Stimulated activated CD4-positive, alpha-beta T cell treated with anti-CD3 and anti-CD28 coated beads, Interleukin-4, amount 100 ng/mL, for 48 hours (primary cell): Measurements from ENCODE around the gene SLC12A7.
A peak's percentile ranks its signal among the peaks of the same experiment; 100 is the strongest.
"Not testable (repeated sequence)": the region's sequence is repeated elsewhere in the genome, so short reads cannot be mapped to it uniquely, and the experiment has no call there.

ENCODE experiments used
- DNase-seq, 2 donors: peaks; one replicate each; pipeline ENCODE4 v3.0.0-alpha.2; 2020; ENCODE audit warnings: low read depth in 2 of 2

The SLC12A7 gene

GRCh38 chr5:1007681-1008450 lies 104.0 kb downstream of the SLC12A7 start:
- DNase-seq: no peak

- no peak for DNase-seq
Measured at GRCh38 chr5:1007221-1007680, 104.6 kb downstream of the SLC12A7 start.

- no peak for DNase-seq
Measured at GRCh38 chr5:1006656-1007071, 105.2 kb downstream of the SLC12A7 start.

- no peak for DNase-seq
Measured at GRCh38 chr5:1005904-1006655, 105.8 kb downstream of the SLC12A7 start.

GRCh38 chr5:1005249-1005851 lies 106.5 kb downstream of the SLC12A7 start:
- no peak for DNase-seq

- peak in 1 of 2 donors; percentile 32 for DNase-seq
Measured at GRCh38 chr5:1004461-1005248, 107.2 kb downstream of the SLC12A7 start.

- DNase-seq: no peak
Measured at GRCh38 chr5:1003296-1003937, 108.4 kb downstream of the SLC12A7 start.

GRCh38 chr5:1002836-1003235 lies 109.0 kb downstream of the SLC12A7 start:
- no peak for DNase-seq

GRCh38 chr5:1002271-1002546 lies 109.7 kb downstream of the SLC12A7 start:
- DNase-seq: no peak

GRCh38 chr5:1001406-1002270 lies 110.2 kb downstream of the SLC12A7 start:
- no peak for DNase-seq

- not testable (repeated sequence) for DNase-seq
Measured at GRCh38 chr5:1000831-1001230, 111.0 kb downstream of the SLC12A7 start.
